SK-N-SH (cell line): ENCODE measurements around the gene BCL2L11.

Source experiments
- CTCF ChIP-seq: fragments of 200-600 bp; sonication (generic); IDR thresholded peaks from 2 replicates; pipeline ENCODE4 v1.6.1; 2017; ENCODE audit warnings: antibody characterized with exemption, mild to moderate bottlenecking, moderate library complexity
- NFIC ChIP-seq: IDR thresholded peaks from 2 replicates; pipeline ENCODE4 v1.4.0; 2012; ENCODE audit warnings: borderline replicate concordance

DNA sequence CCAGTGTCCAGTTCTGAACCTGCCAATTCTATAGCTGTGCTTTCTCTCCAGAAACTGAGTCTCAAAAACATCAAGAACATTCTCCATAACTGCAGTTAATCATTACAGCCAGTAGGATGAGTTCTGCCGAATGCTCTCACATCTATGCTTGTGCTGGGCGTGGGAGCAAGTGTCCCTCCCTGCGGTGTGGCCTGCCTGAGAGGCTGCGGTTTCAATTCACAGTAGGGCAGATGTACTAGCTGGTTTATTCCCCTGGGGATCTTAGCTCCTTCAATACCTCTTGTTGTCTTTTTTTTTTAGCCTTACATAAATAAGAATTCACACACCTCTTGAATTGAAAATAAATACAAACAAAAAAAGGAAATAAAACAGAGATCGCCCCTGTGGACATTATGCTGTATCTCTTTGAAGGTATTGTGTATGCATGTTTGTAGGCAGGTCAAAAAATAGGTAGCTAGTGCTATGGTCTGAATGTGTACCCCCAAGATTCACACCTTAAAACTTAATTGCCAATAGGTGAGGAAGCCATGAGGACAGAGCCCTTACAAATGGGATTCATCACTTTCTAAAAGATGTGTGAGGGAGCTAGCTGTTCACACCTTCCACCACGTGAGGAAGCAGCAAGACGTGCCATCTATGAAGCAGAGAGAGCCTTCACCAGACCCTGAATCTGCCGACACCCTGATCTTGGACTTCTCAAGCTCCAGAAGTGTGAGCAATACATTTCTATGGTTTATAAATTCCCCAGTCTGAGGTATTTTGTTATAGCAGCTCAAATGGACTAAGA lies 74.3 kb downstream of the BCL2L11 start:
- TF ChIP-seq NFIC (no peak), CTCF (no peak)
